NB4 (cell line): ENCODE results near the gene CRTC1.

Experiments used
- MYC ChIP-seq: IDR thresholded peaks from 2 replicates; pipeline ENCODE4 v1.6.1; 2011; ENCODE audit warnings: low read depth, low read length
- TF ChIP-seq, protein P1 (sequence below): IDR thresholded peaks from one replicate; pipeline ENCODE4 v1.5.1; 2012; ENCODE audit warnings: low read depth, low read length

DNA sequence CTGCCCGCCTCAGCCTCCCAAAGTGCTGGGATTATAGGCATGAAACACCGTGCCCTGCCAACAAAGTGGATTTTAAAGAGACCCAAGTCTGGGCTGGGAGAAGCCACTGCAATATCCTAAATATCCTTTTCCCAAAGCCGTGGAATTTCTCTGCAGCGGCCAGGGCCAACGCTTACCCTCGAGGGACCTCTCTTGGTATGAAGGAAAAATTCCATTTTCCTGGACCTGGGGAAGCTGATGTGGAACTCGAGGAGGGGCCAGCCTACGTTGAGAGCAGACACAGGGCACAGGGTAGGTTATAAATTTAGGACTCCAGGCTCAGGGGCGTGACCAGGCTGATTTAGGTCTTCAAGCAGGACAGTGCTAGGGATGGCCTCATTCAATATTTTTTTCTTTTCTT lies 130.6 kb downstream of the CRTC1 start:
- TF ChIP-seq, protein P1, sequence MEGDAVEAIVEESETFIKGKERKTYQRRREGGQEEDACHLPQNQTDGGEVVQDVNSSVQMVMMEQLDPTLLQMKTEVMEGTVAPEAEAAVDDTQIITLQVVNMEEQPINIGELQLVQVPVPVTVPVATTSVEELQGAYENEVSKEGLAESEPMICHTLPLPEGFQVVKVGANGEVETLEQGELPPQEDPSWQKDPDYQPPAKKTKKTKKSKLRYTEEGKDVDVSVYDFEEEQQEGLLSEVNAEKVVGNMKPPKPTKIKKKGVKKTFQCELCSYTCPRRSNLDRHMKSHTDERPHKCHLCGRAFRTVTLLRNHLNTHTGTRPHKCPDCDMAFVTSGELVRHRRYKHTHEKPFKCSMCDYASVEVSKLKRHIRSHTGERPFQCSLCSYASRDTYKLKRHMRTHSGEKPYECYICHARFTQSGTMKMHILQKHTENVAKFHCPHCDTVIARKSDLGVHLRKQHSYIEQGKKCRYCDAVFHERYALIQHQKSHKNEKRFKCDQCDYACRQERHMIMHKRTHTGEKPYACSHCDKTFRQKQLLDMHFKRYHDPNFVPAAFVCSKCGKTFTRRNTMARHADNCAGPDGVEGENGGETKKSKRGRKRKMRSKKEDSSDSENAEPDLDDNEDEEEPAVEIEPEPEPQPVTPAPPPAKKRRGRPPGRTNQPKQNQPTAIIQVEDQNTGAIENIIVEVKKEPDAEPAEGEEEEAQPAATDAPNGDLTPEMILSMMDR = no peak
- TF ChIP-seq MYC = no peak
